ENCODE data around the gene SLC38A10.

Gene SLC38A10

DNA sequence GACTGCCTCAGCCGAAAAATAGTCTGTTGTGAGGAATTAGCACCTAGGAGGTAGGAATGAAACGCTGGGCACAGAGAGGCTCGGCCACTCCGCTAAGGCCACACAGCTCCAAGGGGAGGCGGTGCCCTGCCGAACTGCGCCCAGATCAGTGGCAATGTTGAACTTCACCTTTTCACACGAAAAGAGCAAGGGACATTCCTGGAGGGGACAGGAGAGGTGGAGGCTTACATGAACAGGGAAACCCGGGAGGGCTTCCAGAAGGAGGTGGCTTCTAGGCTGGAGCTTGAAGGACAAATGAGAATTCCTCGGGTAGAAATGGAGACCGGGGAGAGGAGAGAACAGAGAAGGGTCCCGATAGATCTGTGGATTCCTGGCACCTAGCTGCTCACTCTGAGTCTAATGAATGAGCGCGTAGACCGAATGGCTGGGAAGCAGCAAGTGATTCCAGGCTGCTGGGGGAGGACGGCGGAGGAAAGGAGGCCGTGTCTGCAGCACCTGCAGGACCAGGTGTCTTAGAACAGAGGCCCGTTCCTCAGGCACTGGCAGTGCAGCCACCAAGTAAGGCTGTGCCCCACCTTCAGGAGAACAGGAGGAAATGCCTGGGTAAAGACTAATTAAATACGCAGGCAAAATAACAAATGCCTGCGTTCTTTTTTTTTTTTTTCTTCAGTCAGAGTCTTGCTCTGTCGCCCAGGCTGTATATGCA lies 722 bp upstream of the SLC38A10 start:
- peak; percentile 42 for DNase-seq

DNA sequence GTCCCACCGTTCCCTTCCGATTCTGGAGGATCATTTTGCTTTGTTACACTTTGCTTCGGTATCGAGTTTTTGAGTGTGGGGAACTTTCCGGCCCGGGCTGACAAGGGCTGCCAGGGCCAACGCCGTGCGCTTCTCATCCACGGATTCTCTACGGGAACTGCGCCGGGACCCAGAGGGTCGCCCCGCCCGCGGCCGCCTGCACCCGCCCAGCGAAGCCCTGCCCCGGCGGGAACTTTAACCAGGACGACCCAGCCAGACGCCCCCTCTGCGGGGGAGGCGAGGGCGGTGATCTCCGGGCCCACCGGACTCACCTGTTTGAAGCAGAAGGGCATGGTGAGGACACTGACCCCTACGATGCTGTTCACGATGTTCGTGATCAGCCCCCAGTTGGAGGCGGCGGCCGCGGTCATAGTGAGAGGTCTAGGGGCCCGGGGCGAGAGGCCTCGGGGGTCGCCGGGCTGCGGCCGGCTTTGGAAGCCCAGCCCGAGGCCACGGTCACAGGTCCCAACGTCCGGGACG lies 536 bp downstream of the SLC38A10 start:
- DNase-seq = no peak

DNA sequence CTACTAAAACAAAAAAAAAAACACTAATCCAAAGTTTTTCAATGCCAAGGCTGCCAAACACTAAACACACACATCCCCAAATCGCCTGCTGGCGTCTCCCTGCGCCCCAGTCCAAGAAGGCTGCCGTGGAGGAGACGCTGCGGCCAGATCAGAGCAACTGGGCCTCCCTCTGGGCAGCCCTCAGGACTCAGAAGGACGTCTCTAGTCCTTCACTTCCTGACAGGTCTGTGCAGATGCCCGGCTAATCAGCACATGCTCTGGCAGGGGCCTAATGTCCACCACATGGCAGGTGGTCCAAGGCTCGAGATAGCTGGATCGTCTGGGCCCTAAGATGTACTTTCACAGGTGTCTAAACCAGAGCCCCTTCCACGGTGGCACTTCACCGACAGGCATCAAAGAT lies 2.7 kb downstream of the SLC38A10 start:
- no peak for DNase-seq

DNA sequence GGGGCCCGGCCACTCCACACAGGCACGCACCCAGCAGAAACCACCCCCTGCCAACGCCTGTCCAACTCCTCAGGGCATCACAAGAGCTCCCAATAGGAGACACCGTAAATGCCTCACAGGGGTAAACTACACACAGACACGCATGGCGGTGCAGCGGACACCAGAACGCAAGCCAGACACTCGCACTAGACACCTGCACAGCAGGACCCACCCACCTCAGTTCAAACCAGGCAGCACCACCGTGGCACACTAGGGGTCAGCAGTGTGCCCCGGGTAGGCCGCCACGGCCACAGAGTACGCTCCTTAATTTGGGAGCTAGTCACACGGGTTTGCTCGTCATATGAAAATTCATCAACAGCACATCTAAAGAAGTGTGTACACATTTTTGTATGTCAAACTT lies 3.4 kb downstream of the SLC38A10 start:
- DNase-seq = peak; percentile 65

DNA sequence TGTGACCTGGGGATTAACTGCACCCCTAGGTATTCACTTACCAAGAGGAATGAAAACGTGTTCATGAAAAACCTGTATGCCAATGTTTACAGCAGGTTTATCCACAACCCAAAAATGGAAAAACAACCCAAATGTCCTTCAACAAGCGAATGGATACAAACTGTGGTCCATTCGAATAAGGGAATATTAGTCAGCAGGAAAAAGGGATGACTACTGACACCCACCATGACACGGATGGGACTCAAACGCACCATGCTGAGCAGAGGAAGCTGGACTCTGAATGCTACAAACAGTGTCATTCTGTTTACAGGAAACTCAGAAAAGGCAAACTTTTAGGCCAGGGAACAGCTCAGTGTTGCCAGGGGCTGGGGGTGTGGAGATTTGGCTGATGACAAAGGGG lies 4.9 kb downstream of the SLC38A10 start:
- no peak for DNase-seq

DNA sequence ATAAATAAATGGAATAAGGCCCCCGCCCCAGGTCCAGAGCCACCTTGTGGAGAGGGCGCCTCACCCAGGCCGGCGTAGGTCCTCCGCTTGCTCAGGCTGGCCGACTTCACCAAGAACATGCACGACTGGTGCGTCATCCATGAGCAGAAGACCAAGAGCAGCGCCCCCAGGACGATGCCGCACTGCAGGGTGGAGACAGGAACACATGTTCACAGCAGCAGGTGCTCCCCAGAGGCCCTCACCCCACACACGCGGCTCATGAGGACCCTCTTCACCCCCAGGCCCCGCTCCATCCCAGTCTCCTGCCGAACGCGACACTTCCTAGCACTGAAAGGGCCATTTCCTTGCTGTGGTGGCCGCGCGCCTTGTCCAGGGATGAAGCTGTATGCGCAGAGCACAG lies 5.5 kb downstream of the SLC38A10 start:
- DNase-seq = no peak

DNA sequence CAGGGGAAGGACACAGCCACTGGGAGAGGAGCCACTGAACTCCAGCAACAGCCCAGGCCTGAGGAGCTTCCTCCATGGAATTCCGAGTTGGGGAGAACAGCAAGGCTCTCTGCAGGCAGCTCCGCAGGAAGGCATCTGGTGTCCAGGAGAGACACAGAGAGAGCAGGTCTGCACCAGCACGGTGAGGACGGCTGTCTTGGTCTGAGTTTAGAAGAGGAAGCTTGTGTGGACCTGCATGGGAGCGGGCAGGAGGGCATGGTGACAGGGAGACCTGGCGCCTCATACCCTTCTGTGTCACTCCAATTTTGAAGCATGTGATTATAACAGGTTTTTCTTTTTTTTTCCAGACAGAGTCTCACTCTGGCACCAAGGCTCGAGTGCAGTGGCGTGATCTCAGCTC lies 6.4 kb downstream of the SLC38A10 start:
- DNase-seq = no peak

DNA sequence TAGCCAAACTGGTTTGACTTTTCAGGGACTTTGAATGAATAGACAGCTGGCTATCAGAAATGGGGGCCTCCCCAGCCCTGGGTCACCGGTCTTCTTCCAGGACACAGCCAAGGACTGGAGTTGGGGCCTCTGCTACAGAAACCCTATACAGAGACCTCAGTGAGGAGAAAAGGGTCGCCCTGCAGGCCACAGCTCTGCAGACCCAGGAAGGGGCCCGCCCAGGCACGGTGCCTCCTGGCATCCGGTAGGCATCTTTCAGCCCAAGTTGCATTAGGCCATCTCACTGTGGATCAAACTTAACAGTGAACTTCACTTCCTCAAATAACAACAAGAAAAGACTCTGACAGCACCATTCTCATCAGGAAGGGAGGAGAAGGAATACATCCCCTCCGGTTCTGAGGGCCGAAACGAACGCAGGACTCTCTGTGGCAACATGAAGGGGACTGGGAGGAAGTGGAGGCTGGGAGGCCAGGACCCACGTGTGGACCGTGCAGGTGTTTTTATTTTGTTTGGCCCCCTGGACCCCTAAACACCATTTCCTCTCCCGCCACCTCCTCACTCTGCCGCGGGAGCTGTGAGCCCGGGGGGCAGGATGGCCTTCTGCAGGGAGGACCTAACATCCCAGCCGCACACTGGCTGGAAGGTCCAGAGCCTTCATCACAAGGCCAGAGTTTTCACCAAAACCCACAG lies 7.2 kb downstream of the SLC38A10 start:
- DNase-seq = no peak

DNA sequence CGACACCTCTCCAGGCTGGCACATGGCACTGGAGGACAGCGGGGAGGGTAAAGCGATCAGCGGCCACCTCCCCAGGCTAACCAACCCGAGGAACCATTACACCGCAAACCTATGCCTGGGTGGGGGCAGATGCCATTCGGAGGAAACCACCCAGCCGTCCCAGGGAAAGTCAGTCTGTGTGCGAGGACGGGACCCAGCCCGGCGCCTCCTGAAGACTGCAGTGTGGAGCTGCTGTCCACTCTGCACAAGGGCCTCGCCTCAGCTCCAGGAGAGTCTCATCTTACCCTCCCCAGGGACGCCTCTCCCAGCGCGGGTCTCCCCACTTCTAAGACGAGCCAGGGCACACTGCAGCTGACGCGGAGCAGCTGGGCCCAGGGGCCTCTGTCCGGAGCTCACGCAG lies 8.0 kb downstream of the SLC38A10 start:
- no peak for DNase-seq

DNA sequence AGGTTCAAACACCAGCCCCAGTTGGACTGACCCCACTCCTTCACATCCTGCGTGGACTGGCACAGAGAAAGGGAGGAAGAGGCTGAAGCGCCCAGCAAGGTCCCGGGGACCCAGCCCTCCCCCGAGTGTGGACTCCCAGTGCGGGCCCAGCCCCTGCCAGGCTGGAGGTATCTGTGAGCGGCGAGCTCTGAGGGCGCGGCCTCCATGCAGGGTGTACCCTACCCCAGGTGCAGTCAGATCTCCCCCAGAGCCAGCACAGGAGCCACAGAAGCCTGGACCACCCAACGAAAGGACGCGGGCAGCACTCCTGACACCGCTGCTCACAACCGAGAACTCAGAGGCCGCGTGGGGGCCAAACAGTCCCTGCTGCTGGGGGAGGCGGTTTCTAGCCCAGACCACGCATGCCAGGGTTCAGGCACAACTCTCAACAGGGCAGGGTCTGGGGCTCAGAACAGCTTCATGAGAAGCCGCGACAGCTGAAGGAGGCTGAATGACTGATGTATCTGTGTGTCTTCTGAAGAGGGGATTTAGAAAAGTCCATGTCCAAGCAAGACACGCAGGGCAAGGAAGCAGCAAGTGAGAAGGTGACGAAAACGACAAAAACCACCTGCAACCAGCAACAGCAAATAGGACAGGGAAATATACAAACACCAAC lies 8.5 kb downstream of the SLC38A10 start:
- no peak for DNase-seq

DNA sequence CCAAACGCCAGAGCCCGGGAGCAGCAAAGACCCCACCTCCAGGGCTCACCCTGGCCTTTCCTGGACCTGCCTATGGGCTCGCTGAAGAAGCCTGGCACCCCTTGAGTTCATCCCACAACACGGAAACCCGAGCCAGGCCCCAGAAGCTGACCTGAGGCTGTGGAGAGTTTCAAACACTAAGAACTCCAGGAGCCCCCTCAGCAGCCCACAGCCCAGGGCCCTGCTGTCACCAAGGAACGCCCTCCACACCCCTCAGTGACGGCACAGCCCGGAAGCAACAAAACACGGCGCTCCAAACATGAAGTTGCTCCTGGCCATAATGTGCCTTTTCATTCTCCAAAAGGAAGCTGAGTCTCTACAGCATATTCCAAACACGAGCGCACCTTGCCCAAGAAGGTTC lies 9.2 kb downstream of the SLC38A10 start:
- DNase-seq = no peak

DNA sequence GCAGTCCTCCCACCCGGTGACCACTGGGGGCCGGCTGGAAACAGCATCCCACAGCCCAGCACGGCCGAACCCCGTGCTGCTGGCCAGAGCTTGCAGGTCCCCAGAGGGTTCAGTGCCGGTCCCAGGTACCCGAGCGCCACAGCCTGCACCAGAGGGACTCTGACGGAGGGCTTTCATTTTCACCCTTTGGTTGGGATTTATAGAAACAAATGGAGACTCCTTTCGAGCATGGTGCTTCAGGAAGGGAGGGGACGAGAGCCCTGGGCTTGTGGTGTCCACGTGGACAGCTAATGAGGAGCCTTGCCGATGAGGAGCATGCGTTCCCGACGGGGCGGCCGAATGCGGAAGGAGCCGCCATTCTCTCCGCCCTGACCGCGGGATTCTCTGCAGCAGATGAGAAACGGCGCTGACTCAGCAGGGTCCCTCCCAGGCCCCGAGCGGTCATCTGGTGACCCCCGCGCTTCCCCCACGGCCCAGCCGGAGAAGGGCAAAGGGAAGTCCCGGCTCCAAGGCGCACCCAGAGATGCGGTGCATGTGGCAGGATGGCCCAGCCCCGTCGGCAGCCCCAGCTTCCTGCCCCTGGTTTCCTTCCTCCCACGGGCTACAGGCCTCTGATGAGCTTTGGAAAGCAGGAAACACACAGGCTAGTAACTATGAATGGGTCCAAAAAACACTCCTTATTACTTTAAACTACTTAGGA lies 9.8 kb downstream of the SLC38A10 start:
- DNase-seq = no peak

DNA sequence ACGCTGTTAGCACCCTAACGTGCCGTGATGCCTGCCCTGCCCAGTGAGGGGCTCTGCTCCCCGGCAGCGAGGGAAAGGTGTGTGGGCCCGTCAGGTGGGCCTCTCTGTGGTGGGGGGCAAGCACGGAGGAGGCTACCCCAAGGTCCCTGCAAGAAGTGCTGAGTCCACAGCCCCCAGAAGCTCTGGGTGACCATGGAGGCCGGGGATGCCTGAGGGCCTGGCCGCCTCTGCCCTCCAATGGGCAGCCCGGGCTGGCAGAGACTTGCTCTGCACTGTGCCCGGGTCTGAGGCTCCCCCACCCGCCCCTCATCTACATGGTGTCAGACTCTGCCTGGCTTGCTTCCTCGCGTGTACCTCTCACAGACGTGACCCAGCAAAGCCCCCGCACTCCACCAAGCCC lies 12.2 kb downstream of the SLC38A10 start:
- DNase-seq = no peak

DNA sequence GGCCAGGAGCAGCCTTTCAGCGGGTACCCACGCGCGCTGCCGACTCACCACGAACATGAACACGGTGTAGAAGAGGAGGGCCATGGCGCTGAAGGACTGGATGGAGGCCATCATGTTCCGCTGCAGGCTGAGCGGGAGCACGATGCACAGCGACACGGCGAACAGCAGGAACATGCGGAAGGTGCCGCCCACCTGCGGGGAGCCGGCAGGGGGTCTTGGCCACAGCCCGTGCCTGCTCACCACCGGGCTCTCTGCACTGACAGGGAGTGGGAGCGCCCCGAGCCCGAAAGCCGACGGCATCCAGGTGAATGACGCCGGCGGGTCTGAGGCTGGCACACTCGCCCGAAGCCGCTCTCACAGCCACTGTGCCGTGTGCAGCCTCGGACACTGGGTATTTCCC lies 13.0 kb downstream of the SLC38A10 start:
- no peak for DNase-seq

DNA sequence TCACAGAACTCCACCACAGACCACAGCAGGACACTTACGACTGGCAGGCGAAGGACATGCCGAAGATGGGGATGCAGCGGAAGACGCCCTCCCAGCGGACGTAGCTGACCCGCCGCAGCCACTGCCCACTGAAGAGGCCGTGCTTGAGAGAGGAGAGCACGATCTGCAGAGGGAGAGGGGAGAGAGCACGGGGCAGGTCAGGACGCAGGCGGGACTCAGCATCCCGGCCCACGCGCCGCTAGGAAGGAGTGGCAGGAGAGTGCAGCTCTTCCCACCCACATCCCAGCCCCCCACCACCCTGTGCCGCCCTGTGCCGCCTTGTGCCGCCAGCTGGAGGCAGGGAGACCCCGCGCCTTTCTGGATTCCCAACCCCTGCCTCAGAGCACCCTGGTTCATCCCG lies 14.5 kb downstream of the SLC38A10 start:
- DNase-seq = no peak

DNA sequence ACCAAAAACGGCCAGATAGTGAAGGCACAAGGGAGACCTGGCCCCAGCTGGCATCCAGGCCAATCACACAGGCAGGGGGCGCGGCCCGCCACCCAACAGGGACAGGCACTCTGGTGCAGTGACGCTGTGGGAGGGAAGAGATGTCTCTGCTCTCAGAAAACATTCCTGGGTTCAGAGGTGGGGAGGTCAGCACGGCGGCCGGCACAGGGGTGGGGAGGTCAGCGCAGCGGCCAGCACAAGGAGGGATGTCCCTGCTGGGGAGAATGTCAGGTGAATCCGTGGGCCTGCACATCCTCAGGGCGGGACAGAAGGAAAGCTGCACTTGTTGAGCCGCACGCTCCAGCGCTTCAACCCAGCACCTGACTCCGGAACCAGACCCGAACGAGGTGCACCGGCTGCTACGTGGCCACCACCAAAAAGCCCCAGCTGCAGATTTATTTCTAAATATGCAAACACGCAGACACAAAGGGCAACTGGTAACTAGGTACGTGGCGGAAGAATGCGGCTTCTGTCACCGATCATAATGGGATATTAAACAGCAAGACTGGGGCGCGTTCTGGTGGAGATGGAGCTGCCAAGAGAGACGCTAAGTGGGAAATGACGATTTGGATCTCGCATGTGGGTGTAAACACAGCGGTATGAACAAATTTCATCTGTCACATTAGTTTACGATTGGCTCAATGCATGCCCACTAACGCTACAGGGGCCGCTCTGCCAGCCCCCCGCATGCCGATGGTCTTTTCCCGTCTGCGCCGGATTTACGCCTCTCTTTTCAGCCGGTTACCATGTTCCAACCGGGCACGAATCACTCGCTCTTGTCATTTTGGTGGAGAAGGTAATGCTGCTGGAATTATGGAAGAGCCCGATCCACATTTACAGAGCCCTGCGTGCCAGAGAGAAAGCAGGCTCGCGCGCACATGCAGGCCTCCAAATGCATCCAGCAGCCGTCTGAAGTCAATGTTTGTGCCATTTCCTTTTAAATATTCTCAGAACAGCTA lies 15.5 kb downstream of the SLC38A10 start:
- DNase-seq = no peak

DNA sequence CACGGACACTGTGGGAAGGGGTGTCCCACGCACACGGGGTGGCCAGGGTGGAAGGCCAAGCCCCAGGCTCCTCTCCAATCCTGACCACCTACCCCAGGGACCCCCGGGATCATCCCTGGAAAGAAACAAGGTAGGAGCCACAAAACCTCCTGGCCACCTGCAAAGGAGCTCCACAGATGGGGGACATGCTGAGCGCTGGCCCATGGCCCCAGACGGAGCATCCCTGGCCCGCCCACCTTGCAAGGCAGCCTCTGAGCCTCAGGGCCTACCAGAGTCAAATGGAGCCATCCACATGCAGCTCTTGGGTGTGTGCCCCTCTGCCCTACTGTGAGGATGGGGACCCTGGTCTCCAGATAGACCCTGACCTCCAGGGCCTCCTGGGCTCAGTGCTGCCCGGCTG lies 16.3 kb downstream of the SLC38A10 start:
- no peak for DNase-seq

DNA sequence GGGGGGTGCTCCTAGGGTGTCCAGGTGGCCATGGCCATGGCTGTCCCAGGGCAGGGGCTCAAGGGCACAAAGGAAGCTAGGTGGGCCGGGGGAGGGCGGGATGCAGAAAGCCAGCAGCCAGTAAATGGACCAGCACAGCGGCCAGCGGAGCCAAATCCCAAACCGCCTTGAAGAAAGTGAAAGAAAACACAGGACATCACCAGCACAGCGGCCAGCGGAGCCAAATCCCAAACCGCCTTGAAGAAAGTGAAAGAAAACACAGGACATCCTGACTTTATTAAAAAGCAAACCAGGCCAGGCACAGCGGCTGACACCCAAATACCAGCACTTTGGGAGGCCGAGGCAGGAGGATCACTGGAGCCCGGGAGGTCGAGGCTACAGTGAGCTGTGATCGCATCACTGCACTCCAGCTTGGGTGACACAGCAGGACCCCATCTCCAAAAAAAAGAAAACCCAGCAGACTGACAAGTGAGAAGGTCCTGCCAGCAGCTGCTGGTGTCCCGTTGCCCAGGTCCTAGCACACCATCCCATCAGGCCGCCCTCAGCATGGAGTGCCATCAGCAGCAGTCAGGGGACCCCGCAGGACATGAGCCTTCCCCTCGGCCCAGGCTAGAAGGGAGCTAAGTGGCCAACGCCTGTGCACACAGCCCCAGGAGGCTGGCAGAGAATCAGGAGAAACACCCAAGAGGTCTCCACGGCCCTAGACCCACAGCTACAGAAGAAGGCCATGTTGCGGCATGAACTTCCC lies 17.0 kb downstream of the SLC38A10 start:
- no peak for DNase-seq

DNA sequence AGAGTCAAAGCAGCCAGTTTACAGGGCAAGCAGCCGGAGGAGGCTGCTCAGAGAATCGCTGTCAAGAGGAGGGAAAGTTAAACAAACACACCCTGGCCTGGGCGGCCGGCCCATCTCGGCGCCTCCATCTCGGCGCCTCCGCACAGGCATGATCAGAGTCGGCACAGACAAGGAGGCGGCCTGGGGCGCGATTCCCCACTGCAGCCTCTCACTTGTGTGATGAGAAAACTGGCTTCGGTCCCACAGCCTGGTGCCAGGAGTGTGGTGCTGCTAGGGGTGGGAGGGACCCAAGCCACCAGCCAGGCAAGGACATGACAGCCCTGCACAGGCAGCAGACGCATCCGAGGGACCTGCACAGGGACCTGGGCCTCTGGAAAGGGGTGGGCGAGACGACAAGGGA lies 17.7 kb downstream of the SLC38A10 start:
- DNase-seq = peak; percentile 39

DNA sequence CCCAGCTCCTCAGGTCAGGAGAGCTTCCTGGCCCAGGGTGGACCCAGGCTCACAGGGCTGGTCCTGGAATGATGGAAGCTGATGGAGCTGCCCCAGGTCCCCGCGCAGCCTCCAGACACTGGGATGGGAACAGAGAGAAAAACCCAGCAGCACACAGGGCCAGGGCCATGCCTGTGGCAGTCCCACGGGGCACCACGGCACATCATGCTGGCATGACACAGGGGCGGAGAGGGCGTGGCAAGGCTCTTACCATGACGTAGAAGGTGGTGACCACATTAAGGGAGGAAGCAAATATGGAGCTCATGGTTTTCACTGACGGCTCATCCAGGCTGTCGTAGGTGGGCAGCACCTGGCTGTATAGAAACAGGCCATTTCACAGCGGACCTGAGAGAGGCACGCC lies 18.3 kb downstream of the SLC38A10 start:
- DNase-seq = no peak

DNA sequence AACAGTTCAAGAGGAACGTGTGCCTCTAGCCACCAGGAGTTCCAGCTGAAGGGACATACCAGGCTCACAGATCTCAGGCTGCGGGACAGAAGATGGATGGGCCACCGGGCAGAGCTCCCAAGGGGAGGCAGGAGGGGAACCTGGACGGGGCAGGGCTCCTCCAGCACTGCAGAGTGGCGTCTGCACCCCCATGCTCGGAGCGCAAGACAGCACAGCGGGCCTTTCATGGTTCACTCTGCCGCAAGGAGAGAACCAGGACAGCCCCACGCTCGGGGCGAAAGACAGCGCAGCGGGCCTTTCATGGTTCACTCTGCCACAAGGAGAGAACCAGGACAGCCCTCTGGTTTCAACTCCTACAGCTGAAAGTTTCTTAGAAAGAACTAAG lies 20.6 kb downstream of the SLC38A10 start:
- DNase-seq = no peak
